Fibroblast of mammary gland (primary cell): Measurements from ENCODE around the gene ATXN1L.
"Not testable (repeated sequence)": the region's sequence is repeated elsewhere in the genome, so short reads cannot be mapped to it uniquely, and the experiment has no call there.

Source experiments
- DNase-seq: peaks from one replicate; pipeline ENCODE4 v3.0.0-alpha.2; 2010; ENCODE audit warnings: low read depth
- H3K4me3 ChIP-seq: 2 replicates; pipeline ENCODE4 v1.5.1; 2011; ENCODE audit warnings: low read depth, mild to moderate bottlenecking, low read length, moderate library complexity; ENCODE audit not compliant: control insufficient read depth
- TF ChIP-seq, protein P1 (sequence below): conservative IDR thresholded peaks from 2 replicates; pipeline ENCODE4 v1.5.1; 2011; ENCODE audit warnings: low read depth, low read length, inconsistent platforms; ENCODE audit not compliant: control insufficient read depth, insufficient read depth

The ATXN1L gene

DNA sequence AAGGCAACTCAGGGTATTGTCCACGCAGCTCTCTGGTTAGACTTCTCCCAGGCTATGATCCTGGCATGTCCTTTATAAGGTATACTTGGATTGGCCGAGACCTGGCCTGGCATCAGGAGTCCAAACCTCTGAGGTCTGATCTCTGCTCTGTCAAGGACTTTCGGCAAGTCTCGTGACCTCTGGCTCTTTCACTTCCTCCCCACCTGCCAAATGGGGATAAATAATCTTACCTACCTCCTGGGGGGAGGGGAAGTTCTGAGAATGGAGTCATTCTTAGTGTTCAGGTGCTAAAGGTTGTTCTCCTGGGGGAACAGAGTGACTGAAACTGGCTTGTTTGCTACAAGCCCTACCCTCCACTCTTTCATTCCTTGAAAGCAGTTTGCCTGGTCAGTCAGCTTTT, 7.6 kb downstream of the ATXN1L start:
- TF ChIP-seq, protein P1, sequence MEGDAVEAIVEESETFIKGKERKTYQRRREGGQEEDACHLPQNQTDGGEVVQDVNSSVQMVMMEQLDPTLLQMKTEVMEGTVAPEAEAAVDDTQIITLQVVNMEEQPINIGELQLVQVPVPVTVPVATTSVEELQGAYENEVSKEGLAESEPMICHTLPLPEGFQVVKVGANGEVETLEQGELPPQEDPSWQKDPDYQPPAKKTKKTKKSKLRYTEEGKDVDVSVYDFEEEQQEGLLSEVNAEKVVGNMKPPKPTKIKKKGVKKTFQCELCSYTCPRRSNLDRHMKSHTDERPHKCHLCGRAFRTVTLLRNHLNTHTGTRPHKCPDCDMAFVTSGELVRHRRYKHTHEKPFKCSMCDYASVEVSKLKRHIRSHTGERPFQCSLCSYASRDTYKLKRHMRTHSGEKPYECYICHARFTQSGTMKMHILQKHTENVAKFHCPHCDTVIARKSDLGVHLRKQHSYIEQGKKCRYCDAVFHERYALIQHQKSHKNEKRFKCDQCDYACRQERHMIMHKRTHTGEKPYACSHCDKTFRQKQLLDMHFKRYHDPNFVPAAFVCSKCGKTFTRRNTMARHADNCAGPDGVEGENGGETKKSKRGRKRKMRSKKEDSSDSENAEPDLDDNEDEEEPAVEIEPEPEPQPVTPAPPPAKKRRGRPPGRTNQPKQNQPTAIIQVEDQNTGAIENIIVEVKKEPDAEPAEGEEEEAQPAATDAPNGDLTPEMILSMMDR, result no peak

DNA sequence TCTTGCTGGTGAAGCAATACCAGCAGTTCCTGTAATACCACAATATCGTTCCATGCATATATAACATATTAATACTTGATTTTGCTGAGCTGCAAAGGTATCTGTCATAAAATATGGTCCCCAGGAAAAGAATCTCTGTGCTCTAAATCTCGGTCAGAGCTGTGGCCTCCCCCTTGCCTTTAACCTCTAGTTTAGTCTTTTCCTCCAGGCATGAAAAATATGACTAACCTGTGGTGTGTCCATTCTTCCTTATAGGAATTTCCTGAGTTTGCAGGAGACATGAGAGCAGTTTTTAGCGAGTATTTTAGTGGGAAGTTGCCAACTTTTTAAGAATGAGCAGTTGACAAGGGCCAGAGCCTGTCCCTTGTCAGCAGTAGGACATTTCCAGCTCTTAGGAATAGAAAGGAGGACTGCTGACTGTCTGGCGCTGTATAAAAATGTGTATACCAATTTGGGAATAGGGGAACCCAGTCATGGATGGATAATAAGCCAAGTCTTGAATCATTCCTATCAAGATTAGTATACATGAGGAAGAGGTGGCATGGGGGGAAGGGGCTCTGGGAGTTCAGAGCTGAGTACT, 8.7 kb downstream of the ATXN1L start:
- H3K4me3 ChIP-seq, result no peak overlapping the region
- TF ChIP-seq, protein P1, result no peak
- no peak for DNase-seq

More for the DNA sequence above, 7.6 kb downstream of the ATXN1L start:
- no peak for DNase-seq
- no peak overlapping the region for H3K4me3 ChIP-seq

DNA sequence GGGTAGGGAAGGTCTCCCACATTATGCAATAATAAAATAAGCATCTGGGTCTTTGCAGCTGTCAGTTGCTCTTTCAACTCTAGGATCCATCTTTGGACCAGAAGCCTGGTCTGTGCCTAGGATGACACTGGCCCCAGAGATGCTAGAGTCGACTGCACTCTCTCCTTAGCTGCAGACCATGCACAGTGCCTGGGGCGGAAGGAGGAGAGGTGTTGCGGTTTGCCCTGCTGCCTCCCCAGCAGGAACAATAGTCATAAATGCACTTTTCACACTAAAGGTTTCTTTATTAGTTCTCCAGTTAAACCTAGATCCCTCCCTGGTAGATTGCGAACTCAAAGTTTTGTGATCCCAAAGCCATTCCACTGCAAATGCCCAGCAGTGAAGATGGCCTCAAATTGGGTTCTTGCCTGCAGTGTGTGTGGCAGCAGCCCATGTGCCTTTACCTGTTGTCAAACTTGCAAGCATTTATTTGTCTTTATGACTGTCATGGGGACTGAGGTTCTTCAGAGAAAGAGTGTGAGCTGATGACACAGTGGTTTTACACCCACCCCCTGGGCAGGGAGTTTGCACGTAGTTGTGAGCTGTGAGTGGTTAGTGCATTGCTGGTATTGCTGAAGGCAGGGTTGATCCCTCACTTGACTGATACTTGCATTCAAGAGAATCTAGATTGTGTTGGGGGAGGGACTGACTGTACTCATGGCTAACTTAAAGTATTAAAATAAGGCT, 10.3 kb downstream of the ATXN1L start:
- TF ChIP-seq, protein P1, result no peak
- no peak for DNase-seq

DNA sequence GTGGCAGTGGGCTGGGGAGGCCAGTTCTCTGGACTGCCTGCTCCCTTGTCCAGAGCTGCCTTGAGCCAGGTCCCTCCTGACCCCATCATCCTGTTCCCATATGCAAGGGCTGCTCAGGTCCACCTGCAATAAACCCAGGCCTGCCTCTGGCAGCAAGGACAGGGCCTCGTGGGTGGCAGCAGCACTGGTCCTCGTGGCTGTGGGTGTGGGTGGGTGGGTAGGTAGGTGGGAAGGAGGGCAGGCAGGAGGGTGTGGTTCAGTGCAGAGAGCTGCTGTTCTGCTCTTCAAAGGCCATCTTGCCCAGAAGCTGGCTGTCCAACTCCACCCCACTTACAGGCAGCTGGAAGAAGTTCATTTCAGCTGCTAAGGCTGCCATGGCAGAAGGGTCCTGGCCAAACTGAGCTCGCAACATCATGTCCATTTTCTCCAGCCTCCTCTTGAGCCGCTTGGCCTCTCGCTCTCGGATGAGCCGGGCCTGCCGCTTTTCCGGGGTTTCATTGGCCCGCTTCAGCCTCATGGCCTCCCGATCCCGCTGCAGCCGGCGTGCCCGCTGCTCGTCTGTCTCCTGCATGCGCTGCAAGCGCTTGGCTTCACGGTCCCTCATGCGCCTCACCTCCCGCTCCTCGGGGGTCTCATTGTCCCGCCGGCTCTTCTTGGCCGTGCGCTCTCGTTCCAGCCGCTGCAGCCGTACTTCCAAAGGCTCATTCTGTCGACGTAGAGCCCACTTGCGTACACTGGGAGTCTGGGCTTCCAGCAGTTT, 14.2 kb downstream of the ATXN1L start:
- DNase-seq, result no peak
- TF ChIP-seq, protein P1, result no peak
- H3K4me3 ChIP-seq, result no peak overlapping the region

More for the DNA sequence above, 10.3 kb downstream of the ATXN1L start:
- no peak overlapping the region for H3K4me3 ChIP-seq

DNA sequence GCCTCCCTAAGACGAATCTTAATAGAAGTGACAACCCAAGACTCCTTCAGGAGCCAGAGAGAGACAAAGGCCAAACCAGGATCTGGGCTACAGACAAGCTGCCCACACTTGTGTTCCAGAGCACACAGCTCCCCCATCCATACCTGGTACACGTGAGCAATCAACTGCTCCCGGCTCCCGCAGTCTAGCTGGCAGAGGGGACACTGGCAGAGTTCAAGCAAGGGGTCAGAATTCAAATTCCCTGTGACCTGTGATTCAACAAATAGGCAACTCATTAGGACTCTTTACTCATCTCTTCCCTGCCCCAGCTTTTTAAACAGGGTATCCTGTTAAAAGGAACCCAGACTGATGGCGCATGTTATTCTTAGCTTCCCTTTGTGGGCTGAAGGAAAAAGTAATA, 18.2 kb downstream of the ATXN1L start:
- DNase-seq, result no peak
- TF ChIP-seq, protein P1, result no peak
- no peak overlapping the region for H3K4me3 ChIP-seq

DNA sequence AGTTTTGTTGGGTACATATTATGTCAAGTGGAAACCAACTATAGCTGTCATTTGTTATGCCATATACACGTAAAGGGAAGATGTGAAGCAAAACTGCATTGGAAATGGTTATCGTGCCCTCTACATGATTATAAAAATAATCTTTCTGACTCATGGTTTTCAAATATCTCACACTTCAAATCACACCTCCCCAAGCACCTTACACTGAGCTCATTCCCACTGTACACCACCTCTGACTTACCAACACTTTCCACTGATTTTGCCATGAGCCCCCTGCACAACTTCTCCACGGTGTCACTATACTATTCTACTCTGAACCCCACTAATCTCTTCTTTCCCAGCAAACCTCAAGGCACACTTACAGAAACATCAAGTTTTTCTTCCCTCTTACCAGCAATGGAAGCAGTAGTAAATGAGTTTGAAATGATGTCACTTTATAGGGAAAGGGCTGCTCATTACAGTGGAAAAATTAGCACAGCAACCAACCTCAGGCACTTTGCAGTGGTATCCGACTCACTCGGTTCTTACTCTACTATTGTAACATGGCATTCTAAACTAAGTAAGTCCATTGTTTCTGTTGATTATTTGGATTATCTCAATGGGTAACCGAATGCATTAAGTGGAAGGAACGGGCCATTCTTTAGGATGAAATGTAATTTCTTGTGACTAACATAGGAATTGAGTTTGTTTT, 19.5 kb downstream of the ATXN1L start:
- no peak for DNase-seq
- TF ChIP-seq, protein P1, result no peak
- no peak overlapping the region for H3K4me3 ChIP-seq

DNA sequence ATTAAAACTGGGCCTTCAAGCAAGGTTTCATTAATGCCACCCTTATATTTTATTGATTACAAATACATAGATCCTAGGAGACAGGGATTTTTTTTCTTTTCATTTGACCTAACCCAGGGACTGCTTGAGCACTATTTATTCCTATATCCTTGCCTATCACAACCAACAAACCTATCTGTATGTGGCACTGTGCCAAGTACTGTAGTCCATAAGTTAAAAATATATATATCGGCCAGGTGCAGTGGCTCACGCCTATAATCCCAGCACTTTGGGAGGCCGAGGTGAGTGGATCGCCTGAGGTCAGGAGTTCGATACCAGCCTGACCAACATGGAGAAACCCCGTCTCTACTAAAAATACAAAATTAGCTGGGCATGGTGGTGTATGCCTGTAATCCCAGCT, 21.4 kb downstream of the ATXN1L start:
- not testable (repeated sequence) for DNase-seq, H3K4me3 ChIP-seq
